GM18861 (cell line): ENCODE results near the gene SUCNR1.
"Not testable (repeated sequence)": the region's sequence is repeated elsewhere in the genome, so short reads cannot be mapped to it uniquely, and the experiment has no call there.

Experiments
- ATAC-seq: cut with Tn5 transposase; IDR thresholded peaks from one replicate; pipeline ENCODE4 v1.9.1; 2021; ENCODE audit not compliant: unreplicated experiment

Gene SUCNR1, protein sequence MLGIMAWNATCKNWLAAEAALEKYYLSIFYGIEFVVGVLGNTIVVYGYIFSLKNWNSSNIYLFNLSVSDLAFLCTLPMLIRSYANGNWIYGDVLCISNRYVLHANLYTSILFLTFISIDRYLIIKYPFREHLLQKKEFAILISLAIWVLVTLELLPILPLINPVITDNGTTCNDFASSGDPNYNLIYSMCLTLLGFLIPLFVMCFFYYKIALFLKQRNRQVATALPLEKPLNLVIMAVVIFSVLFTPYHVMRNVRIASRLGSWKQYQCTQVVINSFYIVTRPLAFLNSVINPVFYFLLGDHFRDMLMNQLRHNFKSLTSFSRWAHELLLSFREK

GRCh38 chr3:151873398-151873797 is at the start of gene SUCNR1:
TSS of gene SUCNR1 (plus strand) at chr3:151873643. CDS start at chr3:151879893, 6,250 bp downstream.
- ATAC-seq: no peak

DNA sequence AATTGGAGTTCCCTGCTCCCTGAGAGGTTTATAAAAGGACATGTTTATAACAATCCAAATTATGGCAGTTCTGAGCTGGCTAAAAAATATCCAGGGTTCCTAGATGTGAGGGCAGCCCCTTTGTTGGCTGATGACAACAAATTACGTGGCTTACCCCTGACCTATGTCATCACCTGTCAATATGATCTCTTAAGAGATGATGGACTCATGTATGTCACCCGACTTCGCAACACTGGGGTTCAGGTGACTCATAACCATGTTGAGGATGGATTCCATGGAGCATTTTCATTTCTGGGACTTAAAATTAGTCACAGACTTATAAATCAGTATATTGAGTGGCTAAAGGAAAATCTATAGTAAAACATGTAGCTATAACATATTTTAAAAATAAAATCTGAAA is 45.6 kb upstream of the SUCNR1 start:
- ATAC-seq: no peak

GRCh38 chr3:151835751-151836525 is 37.5 kb upstream of the SUCNR1 start:
- ATAC-seq: no peak

- ATAC-seq: no peak
Observed at GRCh38 chr3:151837057-151837456, 36.4 kb upstream of the SUCNR1 start.

- ATAC-seq: peak; percentile 74
Observed at GRCh38 chr3:151838574-151839312, 34.7 kb upstream of the SUCNR1 start.

- no peak for ATAC-seq
Observed at GRCh38 chr3:151839313-151839631, 34.2 kb upstream of the SUCNR1 start.

DNA sequence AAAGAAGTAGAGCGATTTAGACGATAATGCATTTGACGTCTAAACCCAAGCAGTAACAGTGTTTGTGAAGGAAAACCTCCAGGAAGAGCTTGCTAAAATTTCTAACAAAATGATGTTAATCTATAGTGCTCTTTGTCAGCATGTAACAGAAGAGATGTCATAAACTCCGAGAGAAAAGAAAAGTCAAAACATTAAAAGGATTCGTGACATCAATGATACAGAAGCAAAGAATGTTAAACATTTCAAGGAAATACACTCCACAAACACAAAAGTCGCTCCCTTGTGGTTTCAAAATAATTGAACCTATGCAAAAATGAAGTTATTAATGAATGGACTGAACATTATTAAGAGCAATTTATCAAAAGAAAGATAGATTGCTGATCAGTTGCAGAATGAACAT is 31.6 kb upstream of the SUCNR1 start:
- no peak for ATAC-seq

- no peak for ATAC-seq
Observed at GRCh38 chr3:151843275-151843674, 30.2 kb upstream of the SUCNR1 start.

- no peak for ATAC-seq
Observed at GRCh38 chr3:151845306-151845905, 28.0 kb upstream of the SUCNR1 start.

- ATAC-seq: not testable (repeated sequence)
Observed at GRCh38 chr3:151850065-151850464, 23.4 kb upstream of the SUCNR1 start.

GRCh38 chr3:151852074-151852811 is 21.2 kb upstream of the SUCNR1 start:
- no peak for ATAC-seq

DNA sequence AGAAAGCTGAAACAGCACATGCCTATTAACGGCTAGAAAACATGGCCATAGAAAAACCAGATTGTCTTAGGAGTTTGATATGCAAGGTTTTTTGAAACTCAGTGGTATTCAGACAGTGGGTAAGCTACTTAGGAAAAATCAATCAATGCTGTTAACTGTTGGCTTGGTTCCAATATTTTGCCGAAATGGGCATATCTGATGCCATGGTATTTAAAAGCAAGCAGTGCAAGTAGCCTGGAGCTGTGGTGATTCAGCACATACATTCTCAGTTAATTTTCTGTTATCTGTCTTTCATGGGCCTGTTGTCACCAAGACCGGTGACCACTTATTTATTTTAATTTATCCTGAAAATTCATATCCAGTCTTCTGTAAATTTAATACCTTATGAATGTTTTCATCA is 17.3 kb upstream of the SUCNR1 start:
- ATAC-seq: no peak

- ATAC-seq: no peak
Observed at GRCh38 chr3:151856641-151857040, 16.8 kb upstream of the SUCNR1 start.

- ATAC-seq: no peak
Observed at GRCh38 chr3:151859233-151859673, 14.2 kb upstream of the SUCNR1 start.

DNA sequence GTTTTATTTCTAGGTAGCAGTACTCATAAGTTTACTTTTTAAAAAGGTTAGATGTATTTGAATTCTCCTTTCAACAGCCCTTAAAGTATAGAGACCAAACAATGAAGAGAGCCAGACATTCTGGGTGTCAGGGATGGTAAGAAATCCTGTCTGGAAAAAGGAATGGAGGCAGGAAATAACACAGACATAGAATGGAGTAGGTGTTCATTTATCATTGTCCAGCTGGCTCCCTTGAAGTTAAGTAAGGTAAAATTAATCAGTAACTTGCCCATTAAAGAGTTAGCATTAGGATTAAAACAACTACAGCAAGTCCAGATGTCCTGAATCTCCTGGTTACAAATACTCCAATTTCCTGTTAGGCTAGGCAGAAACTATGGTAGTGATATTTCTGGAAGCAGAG is 13.5 kb upstream of the SUCNR1 start:
- ATAC-seq: no peak

GRCh38 chr3:151863611-151864010 is 9.8 kb upstream of the SUCNR1 start:
- no peak for ATAC-seq

- no peak for ATAC-seq
Observed at GRCh38 chr3:151864423-151865101, 8.9 kb upstream of the SUCNR1 start.

DNA sequence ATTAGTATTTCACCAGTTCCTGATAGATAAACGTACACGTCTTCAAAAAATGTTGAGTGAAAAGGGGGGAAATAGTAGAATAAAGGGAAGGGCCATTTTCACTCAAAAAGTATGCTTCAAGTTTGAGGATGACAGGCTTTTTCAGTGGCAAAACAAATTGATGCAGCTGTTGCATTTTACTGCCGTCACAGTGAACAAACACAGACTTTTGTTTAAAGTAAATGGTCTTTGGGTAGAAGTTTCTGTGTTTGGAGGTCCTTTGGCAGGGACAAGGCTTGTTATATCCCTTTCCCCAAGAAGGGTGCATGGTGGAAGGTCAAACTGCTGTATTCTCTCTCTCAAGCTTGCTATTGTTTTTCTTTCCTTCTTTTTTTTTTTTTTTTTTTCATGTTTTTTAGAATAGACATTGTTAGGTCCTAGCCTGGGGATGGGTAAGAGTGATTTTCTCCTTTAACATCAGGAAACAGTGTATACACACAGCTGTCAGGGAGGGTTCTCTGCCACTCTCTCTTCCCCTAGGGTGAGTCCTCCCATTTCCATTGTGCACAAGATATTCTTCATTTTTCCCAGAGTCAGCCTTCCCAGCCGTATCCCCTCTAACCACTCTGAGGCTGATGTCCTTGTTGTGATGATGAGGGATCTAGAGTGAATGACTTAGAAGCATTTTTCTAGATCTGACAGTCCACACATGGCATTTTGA is 6.6 kb upstream of the SUCNR1 start:
- ATAC-seq: no peak

DNA sequence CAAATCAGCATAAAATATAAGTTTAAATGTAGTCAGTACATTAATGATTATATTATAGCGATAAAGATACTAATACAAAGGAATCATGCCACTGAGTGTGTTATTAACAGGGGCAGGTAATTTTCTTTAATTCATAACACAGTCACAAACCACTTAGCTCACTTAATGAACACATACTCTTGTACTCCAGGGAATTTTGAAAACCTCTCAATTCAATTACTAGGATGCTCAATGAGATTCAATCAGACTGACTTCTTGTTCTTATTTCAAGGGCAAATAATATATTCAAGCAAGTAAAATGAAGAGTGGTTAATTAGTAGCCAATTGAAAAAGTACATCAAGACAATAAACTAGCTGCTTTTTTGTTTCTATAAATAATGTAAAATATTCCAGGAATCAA is 5.8 kb upstream of the SUCNR1 start:
- ATAC-seq: no peak

DNA sequence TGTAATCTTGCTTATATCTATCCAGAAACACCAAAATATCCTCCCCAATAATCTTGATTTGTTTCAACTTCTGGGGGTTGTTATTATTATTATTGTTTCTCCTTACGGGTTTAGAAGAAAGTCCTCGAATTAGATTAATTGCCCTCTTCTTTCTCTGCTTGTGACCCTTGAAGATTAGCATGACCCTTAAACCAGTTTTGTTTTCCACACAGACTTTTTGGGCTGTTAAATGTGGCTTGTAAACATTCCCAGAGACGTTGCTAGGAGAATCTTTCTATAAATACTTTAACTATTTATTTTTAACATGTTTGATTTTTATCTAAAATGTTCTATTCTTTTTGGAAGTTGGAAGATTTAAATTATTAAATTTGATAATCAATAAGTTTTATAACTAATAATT is 4.3 kb upstream of the SUCNR1 start:
- no peak for ATAC-seq
